Stimulated activated CD8-positive, alpha-beta memory T cell treated with anti-CD3 and anti-CD28 coated beads, Interleukin-2, amount 100 ng/mL, for 1 hour (primary cell): ENCODE results near the gene TRIP12.

Experiments used
- DNase-seq, 2 donors: peaks; one replicate each; pipeline ENCODE4 v3.0.0-alpha.2; 2020; ENCODE audit warnings: low read depth in 2 of 2

Gene TRIP12

GRCh38 chr2:229715895-229716507, 205.8 kb downstream of the TRIP12 start:
- no peak for DNase-seq

- no peak for DNase-seq
Measured at GRCh38 chr2:229714736-229715541, 206.9 kb downstream of the TRIP12 start.

DNA sequence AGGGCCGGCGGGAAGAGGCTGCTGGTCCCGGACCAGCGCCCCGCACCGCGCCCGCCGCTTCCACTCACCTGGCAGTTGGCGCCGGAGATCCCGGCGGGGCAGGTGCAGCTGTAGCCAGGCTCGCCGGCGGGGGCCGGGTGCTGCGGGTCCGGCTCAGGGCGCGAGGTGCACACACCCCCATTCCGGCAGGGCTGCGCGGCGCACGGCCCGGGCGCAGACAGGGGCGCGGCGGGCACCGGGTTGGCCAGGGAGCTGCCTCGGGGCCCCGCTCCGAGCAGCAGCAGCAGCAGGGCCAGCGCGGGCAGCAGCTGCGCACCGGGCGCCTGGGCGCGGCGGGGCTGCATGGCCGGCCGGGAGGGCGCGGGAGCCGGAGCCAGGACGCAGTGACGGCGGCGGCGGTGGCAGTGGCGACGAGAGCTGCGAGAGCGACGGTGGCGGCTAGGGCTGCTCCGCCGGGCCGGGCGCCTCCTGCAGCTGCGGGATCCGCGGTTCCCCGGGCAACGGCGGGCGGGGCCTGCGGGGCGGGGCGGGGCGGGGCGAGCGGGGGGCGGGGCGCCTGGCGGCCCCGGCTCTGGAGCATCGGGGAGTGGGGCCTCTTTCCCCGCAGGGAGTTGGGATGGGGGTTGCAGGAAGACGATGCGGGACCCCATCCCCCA, 207.6 kb downstream of the TRIP12 start, which contains the start of gene DNER:
TSS of gene DNER (minus strand) at position 476 of the 656 bp plus-strand sequence. CDS start at position 344, 132 bp downstream.
- DNase-seq: peak in 1 of 2 donors; percentile 16
